ENCODE data around the gene JAKMIP1. TPM values are rescaled to one million over a fixed set of nuclear protein-coding genes. Genes with fewer than 3 reads are reported as not detected.
A peak's percentile ranks its signal among the peaks of the same experiment; 100 is the strongest.

JAKMIP1 gene
- polyA plus RNA-seq, 3 donors from 2014 or later, result 1.2 to 7.9 (median 6.5) TPM

GRCh38 chr4:6233929-6234328, 33.6 kb upstream of the JAKMIP1 start:
- no peak overlapping the region for H3K27ac Mint-ChIP-seq
- no peaks in the 10 kb centered on the region for H3K4me1 Mint-ChIP-seq

GRCh38 chr4:6232836-6233785, 32.8 kb upstream of the JAKMIP1 start:
- Mint-ChIP-seq H3K27me3 (ENCODE audit: low read depth in 3 of 3) (peaks cover 0 to 7% (median 2%) of the 10 kb centered on the region in 3 donors), H3K27ac (no peak overlapping the region), H3K36me3 (no peaks in the 10 kb centered on the region), H3K9me3 (no peaks in the 10 kb centered on the region), H3K4me1 (no peaks in the 10 kb centered on the region), H3K4me3 (no peak overlapping the region)
- no peak for DNase-seq

More at GRCh38 chr4:6233929-6234328, 33.6 kb upstream of the JAKMIP1 start:
- DNase-seq, result no peak
- H3K27me3 Mint-ChIP-seq (ENCODE audit: low read depth in 3 of 3), result peaks cover 0 to 5% (median 2%) of the 10 kb centered on the region in 3 donors
- H3K4me3 Mint-ChIP-seq, result no peak overlapping the region
- no peaks in the 10 kb centered on the region for H3K9me3 Mint-ChIP-seq
- H3K36me3 Mint-ChIP-seq, result no peaks in the 10 kb centered on the region

- Mint-ChIP-seq H3K9me3 (no peaks in the 10 kb centered on the region), H3K27me3 (ENCODE audit: low read depth in 3 of 3) (peaks cover 0 to 3% (median 2%) of the 10 kb centered on the region in 3 donors), H3K4me1 (no peaks in the 10 kb centered on the region), H3K4me3 (no peak overlapping the region), H3K27ac (no peak overlapping the region), H3K36me3 (no peaks in the 10 kb centered on the region)
- DNase-seq, result no peak
Observed at GRCh38 chr4:6231663-6232165, 31.4 kb upstream of the JAKMIP1 start.

GRCh38 chr4:6230827-6231662, 30.7 kb upstream of the JAKMIP1 start:
- peaks cover 0 to 3% (median 2%) of the 10 kb centered on the region in 3 donors for H3K27me3 Mint-ChIP-seq (ENCODE audit: low read depth in 3 of 3)
- no peak overlapping the region for H3K4me3 Mint-ChIP-seq
- H3K9me3 Mint-ChIP-seq, result no peaks in the 10 kb centered on the region
- no peaks in the 10 kb centered on the region for H3K4me1 Mint-ChIP-seq
- no peak overlapping the region for H3K27ac Mint-ChIP-seq
- no peaks in the 10 kb centered on the region for H3K36me3 Mint-ChIP-seq
- DNase-seq, result no peak

GRCh38 chr4:6230502-6230785, 30.1 kb upstream of the JAKMIP1 start:
- Mint-ChIP-seq H3K4me3 (no peak overlapping the region), H3K27ac (no peak overlapping the region), H3K27me3 (ENCODE audit: low read depth in 3 of 3) (peaks cover 0 to 4% (median 3%) of the 10 kb centered on the region in 3 donors), H3K9me3 (no peaks in the 10 kb centered on the region), H3K4me1 (no peaks in the 10 kb centered on the region), H3K36me3 (no peaks in the 10 kb centered on the region)
- no peak for DNase-seq

GRCh38 chr4:6229671-6230501, 29.5 kb upstream of the JAKMIP1 start:
- no peaks in the 10 kb centered on the region for H3K4me1 Mint-ChIP-seq
- DNase-seq, result no peak
- H3K27me3 Mint-ChIP-seq (ENCODE audit: low read depth in 3 of 3), result peaks cover under 1 to 4% (median 3%) of the 10 kb centered on the region in 3 donors
- H3K9me3 Mint-ChIP-seq, result no peaks in the 10 kb centered on the region
- no peak overlapping the region for H3K27ac Mint-ChIP-seq
- H3K4me3 Mint-ChIP-seq, result no peak overlapping the region
- no peaks in the 10 kb centered on the region for H3K36me3 Mint-ChIP-seq

GRCh38 chr4:6229095-6229494, 28.7 kb upstream of the JAKMIP1 start:
- Mint-ChIP-seq H3K27me3 (ENCODE audit: low read depth in 3 of 3) (peaks cover 4 to 6% (median 4%) of the 10 kb centered on the region in 3 donors), H3K4me1 (no peaks in the 10 kb centered on the region), H3K9me3 (no peaks in the 10 kb centered on the region), H3K36me3 (no peaks in the 10 kb centered on the region), H3K4me3 (no peak overlapping the region), H3K27ac (no peak overlapping the region)
- DNase-seq, result no peak

GRCh38 chr4:6228158-6229067, 28.1 kb upstream of the JAKMIP1 start:
- no peak overlapping the region for H3K27ac Mint-ChIP-seq
- DNase-seq, result no peak

GRCh38 chr4:6227412-6228157, 27.2 kb upstream of the JAKMIP1 start:
- Mint-ChIP-seq H3K4me3 (no peak overlapping the region), H3K27ac (no peak overlapping the region), H3K27me3 (ENCODE audit: low read depth in 3 of 3) (peaks cover 4 to 8% (median 6%) of the 10 kb centered on the region in 3 donors), H3K4me1 (no peaks in the 10 kb centered on the region), H3K36me3 (no peaks in the 10 kb centered on the region), H3K9me3 (no peaks in the 10 kb centered on the region)
- no peak for DNase-seq

More at GRCh38 chr4:6228158-6229067, 28.1 kb upstream of the JAKMIP1 start:
- Mint-ChIP-seq H3K4me1 (no peaks in the 10 kb centered on the region), H3K9me3 (no peaks in the 10 kb centered on the region), H3K36me3 (no peaks in the 10 kb centered on the region), H3K27me3 (ENCODE audit: low read depth in 3 of 3) (peaks cover 4 to 7% (median 4%) of the 10 kb centered on the region in 3 donors), H3K4me3 (no peak overlapping the region)

- DNase-seq, result no peak
- Mint-ChIP-seq H3K36me3 (no peaks in the 10 kb centered on the region), H3K4me3 (no peak overlapping the region), H3K27ac (no peak overlapping the region), H3K9me3 (no peaks in the 10 kb centered on the region), H3K27me3 (ENCODE audit: low read depth in 3 of 3) (peaks cover 6 to 11% (median 6%) of the 10 kb centered on the region in 3 donors), H3K4me1 (peaks cover 2% of the 10 kb centered on the region in 2 donors)
Observed at GRCh38 chr4:6226506-6226905, 26.2 kb upstream of the JAKMIP1 start.

GRCh38 chr4:6225469-6225868, 25.1 kb upstream of the JAKMIP1 start:
- H3K9me3 Mint-ChIP-seq, result no peaks in the 10 kb centered on the region

GRCh38 chr4:6224735-6225134, 24.4 kb upstream of the JAKMIP1 start:
- H3K27me3 Mint-ChIP-seq (ENCODE audit: low read depth in 3 of 3), result peaks cover 9 to 20% (median 13%) of the 10 kb centered on the region in 3 donors
- DNase-seq, result no peak
- no peaks in the 10 kb centered on the region for H3K9me3 Mint-ChIP-seq
- no peaks in the 10 kb centered on the region for H3K36me3 Mint-ChIP-seq
- no peak overlapping the region for H3K27ac Mint-ChIP-seq
- peaks cover 2 to 9% of the 10 kb centered on the region in 2 donors for H3K4me1 Mint-ChIP-seq
- H3K4me3 Mint-ChIP-seq, result no peak overlapping the region

More at GRCh38 chr4:6225469-6225868, 25.1 kb upstream of the JAKMIP1 start:
- H3K4me1 Mint-ChIP-seq, result peaks cover 2 to 9% of the 10 kb centered on the region in 2 donors
- no peak overlapping the region for H3K27ac Mint-ChIP-seq
- H3K4me3 Mint-ChIP-seq, result no peak overlapping the region
- no peaks in the 10 kb centered on the region for H3K36me3 Mint-ChIP-seq
- H3K27me3 Mint-ChIP-seq (ENCODE audit: low read depth in 3 of 3), result peaks cover 9 to 16% (median 11%) of the 10 kb centered on the region in 3 donors
- peak in 1 of 3 donors; percentile 17 for DNase-seq
